Activated CD4-positive, alpha-beta T cell treated with anti-CD3 and anti-CD28 coated beads, Interleukin-2, amount 50 U/mL, for 16 hours (primary cell): ENCODE results near the gene CARD10.

ENCODE experiments used
- DNase-seq: peaks from one replicate; pipeline ENCODE4 v3.0.0-alpha.2; 2020

CARD10 gene

DNA sequence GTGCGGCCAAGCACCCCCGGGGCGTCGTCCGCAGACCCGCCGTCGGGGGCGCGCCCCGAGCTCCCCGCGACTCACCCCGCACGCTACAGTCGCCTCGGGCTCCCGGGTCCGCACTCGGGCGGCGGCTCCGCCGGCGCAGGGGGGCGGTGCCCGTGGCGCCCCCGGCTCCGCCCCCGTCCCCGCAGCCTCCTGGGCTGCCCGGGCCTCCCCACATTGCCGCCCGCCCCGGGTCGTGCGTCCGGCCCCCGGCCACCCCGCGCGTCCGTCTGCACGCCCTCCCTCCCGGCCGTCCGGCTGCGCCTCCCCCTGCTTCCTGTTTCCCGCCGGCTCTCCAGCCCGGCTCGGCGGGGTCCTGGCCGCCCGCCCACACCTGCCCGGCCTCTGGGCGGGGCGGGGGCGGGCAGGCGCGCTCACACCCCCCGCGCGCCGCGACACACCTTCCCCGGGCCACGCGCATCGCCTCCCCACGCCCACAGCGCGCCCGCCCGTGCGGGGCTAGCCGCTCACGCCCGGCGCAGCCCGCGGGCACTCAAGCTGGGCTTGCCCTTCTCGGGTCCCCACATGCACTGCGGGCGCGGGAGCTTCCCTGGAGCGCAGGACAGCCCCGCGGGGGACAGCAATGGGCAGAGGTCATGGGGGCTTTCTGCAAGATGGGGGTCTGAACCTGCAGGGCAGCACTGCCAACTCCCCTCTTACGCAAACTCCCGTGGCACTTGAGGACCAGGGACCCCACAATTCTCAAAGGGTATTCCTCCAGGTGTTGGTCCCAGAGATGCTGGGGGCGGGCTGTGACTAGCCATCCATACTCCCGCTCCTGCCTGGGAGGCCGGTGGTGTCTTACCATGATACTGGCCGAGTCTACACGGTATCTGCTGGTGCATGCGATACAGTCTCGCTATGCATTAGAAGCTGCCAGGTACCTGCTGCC lies at the start of gene CARD10:
TSS of gene CARD10 (minus strand) at position 148 of the 928 bp plus-strand sequence. CDS start 215 bp downstream, outside the sequence.
- DNase-seq = no peak

DNA sequence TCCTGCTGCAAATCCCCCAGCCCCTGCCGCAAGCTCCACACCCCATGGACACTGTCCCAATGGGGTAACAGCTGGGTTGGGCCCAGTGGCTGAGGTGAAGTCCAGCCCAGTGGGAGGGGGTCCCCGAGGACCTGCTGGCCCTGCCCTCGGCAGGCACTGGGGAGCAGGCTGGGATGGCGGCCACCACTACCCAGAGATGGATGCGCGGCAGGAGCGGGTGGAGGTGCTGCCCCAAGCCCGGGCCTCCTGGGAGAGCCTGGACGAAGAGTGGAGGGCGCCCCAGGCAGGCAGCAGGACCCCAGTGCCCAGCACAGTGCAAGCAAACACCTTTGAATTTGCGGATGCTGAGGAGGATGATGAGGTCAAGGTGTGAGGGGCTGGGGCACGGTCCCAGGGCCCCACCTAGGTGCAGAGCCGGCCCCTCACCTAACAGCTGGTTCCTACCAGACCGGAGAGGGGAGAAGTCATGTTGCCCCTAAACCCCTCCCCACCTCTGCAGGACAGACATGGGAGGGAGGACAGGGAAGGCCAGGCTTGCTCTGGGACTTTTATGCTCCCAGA lies 49.3 kb upstream of the CARD10 start:
- DNase-seq = no peak

DNA sequence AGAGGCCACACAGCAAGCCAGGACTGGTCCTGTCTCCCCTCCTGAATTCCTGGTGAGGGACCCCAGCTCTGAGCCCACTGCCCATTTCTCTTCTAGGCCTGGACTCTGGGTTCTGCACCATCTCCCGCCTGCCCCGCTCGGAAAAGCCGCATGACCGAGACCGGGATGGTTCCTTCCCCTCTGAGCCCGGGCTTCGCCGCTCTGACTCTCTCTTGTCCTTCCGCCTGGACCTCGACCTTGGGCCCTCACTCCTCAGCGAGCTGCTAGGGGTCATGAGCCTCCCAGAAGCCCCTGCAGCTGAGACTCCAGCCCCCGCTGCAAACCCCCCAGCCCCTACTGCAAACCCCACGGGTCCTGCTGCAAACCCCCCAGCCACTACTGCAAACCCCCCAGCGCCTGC lies 48.8 kb upstream of the CARD10 start:
- no peak for DNase-seq

GRCh38 chr22:37566903-37567798 lies 47.9 kb upstream of the CARD10 start:
- peak; percentile 97 for DNase-seq

GRCh38 chr22:37566329-37566837 lies 47.2 kb upstream of the CARD10 start:
- DNase-seq = peak; percentile 22

GRCh38 chr22:37565830-37566229 lies 46.6 kb upstream of the CARD10 start:
- no peak for DNase-seq

DNA sequence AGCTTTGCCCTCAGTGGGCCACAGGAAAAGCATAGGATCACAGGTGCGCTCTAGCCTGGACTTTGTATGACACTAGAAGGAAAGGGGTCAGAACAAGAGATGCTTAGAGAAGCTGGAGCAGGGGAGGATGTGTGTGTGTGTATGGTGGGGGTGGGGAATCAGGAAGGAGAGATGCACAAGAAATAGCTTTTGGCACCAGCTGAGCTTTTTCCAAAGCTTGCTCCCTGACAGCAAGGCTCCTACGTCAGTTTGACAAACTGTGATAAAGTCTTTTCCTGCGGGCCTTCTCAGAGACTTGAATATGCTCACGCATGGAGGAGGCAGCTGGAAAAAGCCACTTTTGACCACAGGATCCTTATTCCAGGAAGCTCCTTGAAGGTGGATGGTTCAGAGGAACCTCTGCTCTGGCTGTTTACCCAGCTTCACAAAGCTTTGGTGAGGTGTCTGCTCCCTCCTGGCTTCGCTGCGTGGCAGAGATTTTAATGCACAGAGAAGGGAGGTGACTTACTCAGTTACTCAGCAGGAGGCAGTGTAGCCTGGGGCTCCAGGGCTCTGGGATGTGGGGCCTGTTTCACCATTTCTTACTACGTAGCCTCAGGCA lies 45.0 kb upstream of the CARD10 start:
- DNase-seq = no peak

DNA sequence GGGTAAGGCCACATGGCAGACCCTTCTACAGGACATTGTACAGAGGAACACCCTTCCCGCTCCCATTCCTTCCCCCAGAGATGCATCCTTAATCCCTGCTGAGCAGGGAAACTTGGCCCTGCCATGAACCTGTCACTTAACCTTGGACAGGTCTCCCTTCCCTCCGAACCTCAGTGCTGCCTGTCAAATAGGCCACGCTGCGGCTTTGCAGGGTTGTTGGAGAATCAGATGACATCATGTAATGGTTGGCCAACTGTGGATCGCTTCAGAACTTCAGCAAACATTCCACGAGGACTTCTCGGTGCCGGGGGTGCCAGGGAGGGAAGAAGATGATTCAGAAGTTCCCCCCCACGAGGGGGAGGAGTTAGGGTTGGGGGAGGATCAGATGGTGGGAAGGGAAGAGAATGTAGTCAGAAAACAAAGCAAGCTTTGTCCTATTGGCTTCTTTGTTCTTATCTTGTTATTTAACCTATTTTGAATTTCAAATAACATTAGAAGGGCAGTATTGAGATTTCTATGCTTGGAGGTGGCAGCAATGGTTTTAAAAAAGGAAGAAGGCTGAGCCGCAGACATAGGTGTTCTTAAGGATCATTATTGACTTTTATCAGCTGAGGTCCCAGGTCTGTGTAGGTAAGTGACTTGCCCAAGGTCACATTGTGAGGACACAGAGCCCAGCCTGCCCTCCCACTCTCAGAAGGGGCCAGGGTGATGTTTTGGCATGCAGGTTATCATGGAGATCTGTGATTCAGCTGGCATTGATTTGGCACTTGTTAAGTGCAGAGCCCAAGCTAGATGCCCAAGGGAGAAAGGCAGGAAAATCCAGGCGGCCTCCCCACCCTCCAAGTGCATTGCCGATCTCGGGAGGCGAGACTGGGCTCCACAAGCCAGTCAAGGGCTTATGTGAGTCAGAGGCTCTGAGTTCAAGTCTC lies 44.2 kb upstream of the CARD10 start:
- no peak for DNase-seq

- no peak for DNase-seq
Observed at GRCh38 chr22:37562049-37562875, 43.0 kb upstream of the CARD10 start.

DNA sequence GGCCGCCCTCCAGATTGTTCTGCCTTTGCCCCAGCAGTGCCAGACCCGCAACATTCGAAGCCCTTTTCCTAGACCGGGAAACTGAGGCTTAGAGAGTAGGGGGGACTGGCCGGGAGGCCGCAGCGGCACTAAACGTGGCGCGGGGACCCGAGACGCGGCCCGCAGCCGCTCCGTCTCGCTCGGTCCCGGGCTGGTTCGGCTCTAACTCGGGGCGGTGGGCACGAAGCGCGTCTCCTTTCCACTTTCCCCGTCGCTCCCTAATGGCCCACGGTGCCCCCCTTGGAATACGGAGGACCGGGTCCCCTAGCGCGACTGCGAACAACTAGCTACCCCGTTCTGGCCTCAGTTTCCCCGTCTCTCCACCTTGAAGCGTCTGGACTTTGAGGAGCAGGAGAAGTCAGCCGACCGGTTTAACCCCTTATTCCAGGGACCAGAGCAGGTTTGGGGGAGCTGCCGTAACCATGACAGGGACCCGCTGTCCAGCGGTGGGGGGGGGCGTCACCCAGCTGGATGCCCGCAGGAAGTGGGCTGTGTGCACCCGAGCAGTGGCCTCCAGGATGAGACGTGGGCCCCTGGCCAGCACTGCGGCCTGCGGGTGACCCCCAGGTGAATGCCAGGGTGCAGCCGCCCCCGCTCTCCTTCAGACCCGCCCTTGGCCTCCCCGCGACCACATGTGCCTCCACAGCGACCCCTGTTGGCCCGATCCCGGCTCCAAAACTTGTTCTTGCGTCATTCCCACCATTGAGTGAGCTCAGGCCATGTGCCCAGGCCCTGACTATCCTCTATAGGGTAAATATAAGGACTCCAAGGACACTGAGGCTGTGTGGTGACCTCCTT lies 42.2 kb upstream of the CARD10 start:
- peak; percentile 82 for DNase-seq

GRCh38 chr22:37560608-37561211 lies 41.5 kb upstream of the CARD10 start:
- no peak for DNase-seq

GRCh38 chr22:37559901-37560607 lies 40.8 kb upstream of the CARD10 start, which contains the start of gene CDC42EP1:
CDC42EP1 (plus strand) TSS chr22:37560480; CDS start chr22:37566350, 5,870 bp downstream.
- no peak for DNase-seq

DNA sequence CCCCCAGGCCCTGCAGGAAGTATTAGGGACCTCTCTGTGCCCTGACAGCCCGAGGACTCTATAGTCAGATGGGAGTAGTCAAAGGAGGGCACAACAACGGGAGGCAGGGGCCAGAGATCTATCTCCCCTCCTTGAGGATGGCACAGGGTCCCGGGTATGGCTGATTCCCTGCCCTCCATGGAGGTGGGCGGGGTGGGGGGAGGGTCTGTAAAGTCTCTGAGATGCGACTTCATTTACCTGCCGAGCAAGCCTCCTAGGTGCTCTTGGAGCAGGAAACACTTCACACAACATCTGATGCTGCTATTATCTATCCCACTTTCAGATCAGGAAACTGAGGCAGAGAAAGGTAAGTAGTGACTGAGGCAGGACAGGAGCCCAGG lies 40.3 kb upstream of the CARD10 start:
- DNase-seq = no peak

- DNase-seq = no peak
Observed at GRCh38 chr22:37558815-37559214, 39.6 kb upstream of the CARD10 start.

GRCh38 chr22:37557321-37558001 lies 38.2 kb upstream of the CARD10 start:
- DNase-seq = no peak

- no peak for DNase-seq
Observed at GRCh38 chr22:37556710-37557109, 37.5 kb upstream of the CARD10 start.

DNA sequence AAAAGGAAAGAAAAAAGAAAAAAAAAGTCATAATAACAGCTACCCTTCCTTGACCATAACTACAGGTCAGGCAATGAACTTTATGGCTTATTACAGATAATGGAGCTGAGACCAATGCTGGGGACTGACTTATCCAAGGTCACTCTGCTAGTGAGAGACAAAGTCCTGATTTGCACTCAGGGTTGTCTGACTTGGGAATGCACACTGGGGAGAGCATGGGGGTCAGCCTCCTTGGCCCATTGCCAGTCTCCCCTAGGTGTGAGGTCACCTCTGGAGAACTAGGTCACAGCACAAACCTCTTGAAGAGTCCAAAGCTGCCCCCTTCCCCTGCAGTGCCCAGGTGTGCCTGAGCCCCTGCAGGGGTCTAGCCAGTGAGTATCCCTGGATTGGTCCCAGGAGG lies 35.8 kb upstream of the CARD10 start:
- DNase-seq = no peak

GRCh38 chr22:37553725-37554124 lies 34.5 kb upstream of the CARD10 start:
- DNase-seq = no peak
